Lower lobe of right lung (tissue), 2 donors: ENCODE data around the gene RASIP1. TPM values are rescaled to one million over a fixed set of nuclear protein-coding genes. Genes with fewer than 3 reads are reported as not detected.
A peak's percentile ranks its signal among the peaks of the same experiment; 100 is the strongest.
"Not testable (repeated sequence)": the region's sequence is repeated elsewhere in the genome, so short reads cannot be mapped to it uniquely, and the experiment has no call there.

ENCODE experiments used
- ATAC-seq, 2 donors: fragments of 200-7000 bp; cut with Tn5 transposase; one replicate each; pipeline ENCODE4 v1.9.1; 2020 to 2022; ENCODE audit warnings: mild to moderate bottlenecking in 2 of 2, moderate library complexity in 2 of 2
- DNase-seq: peaks from one replicate; pipeline ENCODE4 v3.0.0-alpha.2; 2020
- H3K27ac ChIP-seq: fragments of 200-600 bp; one replicate; pipeline ENCODE4 v1.8.0; 2022
- H3K27me3 ChIP-seq: fragments of 200-600 bp; one replicate; pipeline ENCODE4 v1.8.0; 2022; ENCODE audit warnings: low read depth
- H3K36me3 ChIP-seq: fragments of 200-600 bp; one replicate; pipeline ENCODE4 v1.8.0; 2022; ENCODE audit warnings: mild to moderate bottlenecking
- H3K4me1 ChIP-seq: fragments of 200-600 bp; one replicate; pipeline ENCODE4 v1.8.0; 2022
- H3K4me3 ChIP-seq: fragments of 200-600 bp; one replicate; pipeline ENCODE4 v1.8.0; 2022; ENCODE audit warnings: mild to moderate bottlenecking
- H3K9me3 ChIP-seq: fragments of 200-600 bp; one replicate; pipeline ENCODE4 v1.8.0; 2022
- intact Hi-C: fragments of 100-400 bp; cut with DNase I; formaldehyde crosslinking; loops from one replicate; pipeline ENCODE4 v1.11.0; 2022
- total RNA-seq: library from RNA; stranded (reverse); fragmentation: NEBNext Ultra II Directional; extraction: Animal tissue kit (Norgen Biotek cat#: 25700); gene quantifications from one replicate; pipeline ENCODE4 v1.2.1, GENCODE V29; 2021
- TF ChIP-seq, protein P1 (sequence below): fragments of 200-600 bp; IDR thresholded peaks from one replicate; pipeline ENCODE4 v1.8.0; 2022; ENCODE audit warnings: antibody characterized with exemption, mild to moderate bottlenecking
- donor health status: DM: no; HTN: yes; CAD: no; lungs with severe emphysema.

Gene RASIP1
- total RNA-seq, 1 donor from 2014 or later = 33.4 TPM

GRCh38 chr19:48686088-48686487 lies 54.3 kb downstream of the RASIP1 start:
- DNase-seq = no peak
- H3K27ac ChIP-seq = no peak overlapping the region
- TF ChIP-seq, protein P1, sequence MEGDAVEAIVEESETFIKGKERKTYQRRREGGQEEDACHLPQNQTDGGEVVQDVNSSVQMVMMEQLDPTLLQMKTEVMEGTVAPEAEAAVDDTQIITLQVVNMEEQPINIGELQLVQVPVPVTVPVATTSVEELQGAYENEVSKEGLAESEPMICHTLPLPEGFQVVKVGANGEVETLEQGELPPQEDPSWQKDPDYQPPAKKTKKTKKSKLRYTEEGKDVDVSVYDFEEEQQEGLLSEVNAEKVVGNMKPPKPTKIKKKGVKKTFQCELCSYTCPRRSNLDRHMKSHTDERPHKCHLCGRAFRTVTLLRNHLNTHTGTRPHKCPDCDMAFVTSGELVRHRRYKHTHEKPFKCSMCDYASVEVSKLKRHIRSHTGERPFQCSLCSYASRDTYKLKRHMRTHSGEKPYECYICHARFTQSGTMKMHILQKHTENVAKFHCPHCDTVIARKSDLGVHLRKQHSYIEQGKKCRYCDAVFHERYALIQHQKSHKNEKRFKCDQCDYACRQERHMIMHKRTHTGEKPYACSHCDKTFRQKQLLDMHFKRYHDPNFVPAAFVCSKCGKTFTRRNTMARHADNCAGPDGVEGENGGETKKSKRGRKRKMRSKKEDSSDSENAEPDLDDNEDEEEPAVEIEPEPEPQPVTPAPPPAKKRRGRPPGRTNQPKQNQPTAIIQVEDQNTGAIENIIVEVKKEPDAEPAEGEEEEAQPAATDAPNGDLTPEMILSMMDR = no peak
- no peaks in the 10 kb centered on the region for H3K4me1 ChIP-seq
- ATAC-seq = no peak
- H3K27me3 ChIP-seq = no peaks in the 10 kb centered on the region
- H3K9me3 ChIP-seq = no peaks in the 10 kb centered on the region
- intact Hi-C loops = no loop called here
- no peaks in the 10 kb centered on the region for H3K36me3 ChIP-seq
- H3K4me3 ChIP-seq = no peak overlapping the region

DNA sequence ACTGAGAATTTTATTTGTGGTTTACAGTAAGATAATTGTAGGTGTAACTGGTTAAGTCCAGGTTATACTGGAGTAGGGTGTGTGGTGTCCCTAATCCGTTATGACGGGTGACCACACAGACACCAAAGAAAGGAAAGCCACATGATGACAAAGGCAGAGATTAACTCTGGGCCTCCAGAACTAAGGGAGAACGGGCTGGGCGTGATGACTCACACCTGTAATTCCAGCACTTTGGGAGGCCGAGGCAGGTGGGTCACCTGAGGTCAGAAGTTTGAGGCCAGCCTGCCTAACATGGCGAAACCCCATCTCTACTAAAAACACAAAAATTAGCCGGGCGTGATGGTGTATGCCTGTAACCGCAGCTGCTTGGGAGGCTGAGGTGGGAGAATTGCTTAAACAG lies 54.8 kb downstream of the RASIP1 start:
- intact Hi-C loops = no loop called here
- ATAC-seq = no peak
- Histone ChIP-seq H3K4me1 (no peaks in the 10 kb centered on the region), H3K9me3 (no peaks in the 10 kb centered on the region), H3K27ac (no peak overlapping the region), H3K27me3 (no peaks in the 10 kb centered on the region), H3K4me3 (no peak overlapping the region), H3K36me3 (no peaks in the 10 kb centered on the region)
- TF ChIP-seq, protein P1 = no peak
- DNase-seq = no peak

DNA sequence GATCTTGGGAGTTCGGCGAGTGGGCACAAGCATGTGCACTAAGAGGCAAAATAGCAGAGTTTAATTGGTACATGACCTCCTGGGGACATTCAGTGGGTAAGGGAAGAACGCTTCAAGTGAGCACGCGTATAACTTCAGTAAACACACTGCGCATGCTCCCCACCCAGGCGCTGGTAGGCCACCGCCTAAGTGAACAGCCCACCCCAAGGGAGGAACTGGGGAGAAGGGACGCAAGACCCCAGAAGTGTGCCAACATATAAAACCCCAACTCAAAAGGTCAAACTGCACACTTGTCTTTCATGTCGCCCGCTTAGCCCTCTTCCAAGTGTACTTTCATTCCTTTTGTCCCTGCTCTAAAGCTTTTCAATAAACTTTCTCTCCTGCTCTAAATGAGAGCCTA lies 57.1 kb downstream of the RASIP1 start:
- Histone ChIP-seq H3K9me3 (no peaks in the 10 kb centered on the region), H3K27me3 (no peaks in the 10 kb centered on the region), H3K27ac (no peak overlapping the region), H3K4me3 (peak overlapping the region; percentile 32), H3K4me1 (no peaks in the 10 kb centered on the region), H3K36me3 (no peaks in the 10 kb centered on the region)
- DNase-seq (peak; percentile 73), ATAC-seq (peak; percentile 55 to 68)
- intact Hi-C loops = no loop called here
- TF ChIP-seq, protein P1 = no peak

DNA sequence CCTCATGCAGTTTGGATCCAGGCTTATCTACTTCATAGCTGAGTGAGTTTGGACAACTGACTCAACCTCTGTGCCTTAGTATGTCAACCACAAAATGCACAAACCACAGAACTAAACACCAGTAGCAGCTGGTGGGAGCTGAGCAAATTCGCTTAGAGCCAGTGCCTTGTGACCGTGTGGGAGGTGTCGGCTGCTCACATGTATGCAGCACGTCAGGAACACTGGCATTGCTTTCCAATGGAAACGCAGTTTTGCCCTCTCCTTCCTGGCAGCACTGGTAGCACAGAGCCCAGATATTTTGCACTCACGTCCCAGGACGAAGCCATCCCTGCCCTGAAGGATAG lies 59.3 kb downstream of the RASIP1 start:
- Histone ChIP-seq H3K27me3 (no peaks in the 10 kb centered on the region), H3K4me1 (no peaks in the 10 kb centered on the region), H3K27ac (no peak overlapping the region), H3K9me3 (no peaks in the 10 kb centered on the region), H3K36me3 (no peaks in the 10 kb centered on the region), H3K4me3 (no peak overlapping the region)
- ATAC-seq (no peak), DNase-seq (no peak)
- intact Hi-C loops = no loop called here
- TF ChIP-seq, protein P1 = no peak

GRCh38 chr19:48680436-48681126 lies 59.8 kb downstream of the RASIP1 start:
- no peak overlapping the region for H3K4me3 ChIP-seq
- no peaks in the 10 kb centered on the region for H3K9me3 ChIP-seq
- DNase-seq = no peak
- H3K36me3 ChIP-seq = no peaks in the 10 kb centered on the region
- no peak overlapping the region for H3K27ac ChIP-seq
- TF ChIP-seq, protein P1 = no peak
- peaks cover 2% of the 10 kb centered on the region for H3K4me1 ChIP-seq
- H3K27me3 ChIP-seq = no peaks in the 10 kb centered on the region
- ATAC-seq = peak in 1 of 2 donors; percentile 5
- intact Hi-C loops = no loop called here

DNA sequence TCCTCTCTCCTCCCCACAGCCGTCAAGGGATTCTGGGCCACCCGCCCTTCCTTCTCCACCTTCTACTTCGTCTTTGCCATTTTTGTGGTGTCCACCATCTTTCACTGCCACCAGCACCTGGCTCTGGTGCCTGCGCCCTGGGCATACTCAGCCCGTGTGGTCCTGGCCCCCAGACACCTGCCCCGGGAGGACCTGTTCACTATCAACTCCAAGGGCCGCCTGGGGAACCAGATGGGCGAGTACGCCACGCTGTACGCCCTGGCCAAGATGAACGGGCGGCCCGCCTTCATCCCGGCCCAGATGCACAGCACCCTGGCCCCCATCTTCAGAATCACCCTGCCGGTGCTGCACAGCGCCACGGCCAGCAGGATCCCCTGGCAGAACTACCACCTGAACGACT lies 60.4 kb downstream of the RASIP1 start:
- H3K36me3 ChIP-seq, H3K4me3 ChIP-seq, ATAC-seq, H3K9me3 ChIP-seq, H3K27me3 ChIP-seq, intact Hi-C loops, DNase-seq, H3K27ac ChIP-seq, H3K4me1 ChIP-seq: not testable (repeated sequence)
